ENCODE data around the gene MED29.

MED29 gene

GRCh38 chr19:39347332-39348164 is 43.6 kb upstream of the MED29 start:
- no peak for TF ChIP-seq CEBPB (IDR thresholded peaks at IDR 0.05)
- TF ChIP-seq TCF12 (IDR thresholded peaks at IDR 0.05; ENCODE audit: low read depth), result no peak
- no peak for TF ChIP-seq FOXM1 (IDR thresholded peaks at IDR 0.05; ENCODE audit: borderline replicate concordance, low read depth)
- TF ChIP-seq, protein P1, sequence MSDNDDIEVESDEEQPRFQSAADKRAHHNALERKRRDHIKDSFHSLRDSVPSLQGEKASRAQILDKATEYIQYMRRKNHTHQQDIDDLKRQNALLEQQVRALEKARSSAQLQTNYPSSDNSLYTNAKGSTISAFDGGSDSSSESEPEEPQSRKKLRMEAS (IDR thresholded peaks at IDR 0.05), result no peak
- TF ChIP-seq NFIC (IDR thresholded peaks at IDR 0.05), result no peak
- TF ChIP-seq EGR1 (IDR thresholded peaks at IDR 0.05), result no peak
- TF ChIP-seq, protein P2, sequence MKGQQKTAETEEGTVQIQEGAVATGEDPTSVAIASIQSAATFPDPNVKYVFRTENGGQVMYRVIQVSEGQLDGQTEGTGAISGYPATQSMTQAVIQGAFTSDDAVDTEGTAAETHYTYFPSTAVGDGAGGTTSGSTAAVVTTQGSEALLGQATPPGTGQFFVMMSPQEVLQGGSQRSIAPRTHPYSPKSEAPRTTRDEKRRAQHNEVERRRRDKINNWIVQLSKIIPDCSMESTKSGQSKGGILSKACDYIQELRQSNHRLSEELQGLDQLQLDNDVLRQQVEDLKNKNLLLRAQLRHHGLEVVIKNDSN (IDR thresholded peaks at IDR 0.05), result no peak
- no peak for TF ChIP-seq EP300 (IDR thresholded peaks at IDR 0.05; ENCODE audit: borderline replicate concordance)
- TF ChIP-seq CREB1 (IDR thresholded peaks at IDR 0.05; ENCODE audit: low read depth), result no peak
- no peak for TF ChIP-seq ZBTB7A (IDR thresholded peaks at IDR 0.05; ENCODE audit: low read depth)
- no peak for TF ChIP-seq TAF1 (IDR thresholded peaks at IDR 0.05; ENCODE audit: low read depth)
- TF ChIP-seq, protein P3, sequence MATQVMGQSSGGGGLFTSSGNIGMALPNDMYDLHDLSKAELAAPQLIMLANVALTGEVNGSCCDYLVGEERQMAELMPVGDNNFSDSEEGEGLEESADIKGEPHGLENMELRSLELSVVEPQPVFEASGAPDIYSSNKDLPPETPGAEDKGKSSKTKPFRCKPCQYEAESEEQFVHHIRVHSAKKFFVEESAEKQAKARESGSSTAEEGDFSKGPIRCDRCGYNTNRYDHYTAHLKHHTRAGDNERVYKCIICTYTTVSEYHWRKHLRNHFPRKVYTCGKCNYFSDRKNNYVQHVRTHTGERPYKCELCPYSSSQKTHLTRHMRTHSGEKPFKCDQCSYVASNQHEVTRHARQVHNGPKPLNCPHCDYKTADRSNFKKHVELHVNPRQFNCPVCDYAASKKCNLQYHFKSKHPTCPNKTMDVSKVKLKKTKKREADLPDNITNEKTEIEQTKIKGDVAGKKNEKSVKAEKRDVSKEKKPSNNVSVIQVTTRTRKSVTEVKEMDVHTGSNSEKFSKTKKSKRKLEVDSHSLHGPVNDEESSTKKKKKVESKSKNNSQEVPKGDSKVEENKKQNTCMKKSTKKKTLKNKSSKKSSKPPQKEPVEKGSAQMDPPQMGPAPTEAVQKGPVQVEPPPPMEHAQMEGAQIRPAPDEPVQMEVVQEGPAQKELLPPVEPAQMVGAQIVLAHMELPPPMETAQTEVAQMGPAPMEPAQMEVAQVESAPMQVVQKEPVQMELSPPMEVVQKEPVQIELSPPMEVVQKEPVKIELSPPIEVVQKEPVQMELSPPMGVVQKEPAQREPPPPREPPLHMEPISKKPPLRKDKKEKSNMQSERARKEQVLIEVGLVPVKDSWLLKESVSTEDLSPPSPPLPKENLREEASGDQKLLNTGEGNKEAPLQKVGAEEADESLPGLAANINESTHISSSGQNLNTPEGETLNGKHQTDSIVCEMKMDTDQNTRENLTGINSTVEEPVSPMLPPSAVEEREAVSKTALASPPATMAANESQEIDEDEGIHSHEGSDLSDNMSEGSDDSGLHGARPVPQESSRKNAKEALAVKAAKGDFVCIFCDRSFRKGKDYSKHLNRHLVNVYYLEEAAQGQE (IDR thresholded peaks at IDR 0.05; ENCODE audit: low read depth), result no peak
- no peak for TF ChIP-seq YY1 (IDR thresholded peaks at IDR 0.05; ENCODE audit: low read depth)

DNA sequence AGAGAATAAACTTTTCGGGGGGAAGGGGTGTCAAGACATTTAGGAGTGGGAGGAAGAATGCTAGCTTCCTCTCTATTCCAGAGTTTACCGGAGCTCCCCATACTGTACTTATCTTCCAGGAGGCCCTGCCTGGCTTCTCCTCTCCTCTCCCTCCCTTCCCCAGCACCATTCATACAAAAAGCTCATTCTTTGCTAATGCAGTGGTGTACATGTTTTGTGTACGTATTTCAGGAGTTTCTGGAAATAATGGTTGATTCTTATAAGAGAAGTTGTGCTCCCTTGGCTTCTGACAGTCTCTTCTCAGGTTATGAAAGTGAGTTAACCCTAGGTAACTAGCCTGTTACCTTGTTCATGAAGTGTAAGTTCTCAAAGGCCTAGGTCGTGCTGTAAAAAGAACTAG is 41.9 kb upstream of the MED29 start:
- TF ChIP-seq NFIC (IDR thresholded peaks at IDR 0.05), result no peak
- TF ChIP-seq TEAD4 (IDR thresholded peaks at IDR 0.05), result no peak
- no peak for TF ChIP-seq TAF1 (IDR thresholded peaks at IDR 0.05; ENCODE audit: low read depth)
- TF ChIP-seq CEBPB (IDR thresholded peaks at IDR 0.05), result no peak
- TF ChIP-seq ZBTB7A (IDR thresholded peaks at IDR 0.05; ENCODE audit: low read depth), result no peak
- no peak for TF ChIP-seq FOXM1 (IDR thresholded peaks at IDR 0.05; ENCODE audit: borderline replicate concordance, low read depth)

DNA sequence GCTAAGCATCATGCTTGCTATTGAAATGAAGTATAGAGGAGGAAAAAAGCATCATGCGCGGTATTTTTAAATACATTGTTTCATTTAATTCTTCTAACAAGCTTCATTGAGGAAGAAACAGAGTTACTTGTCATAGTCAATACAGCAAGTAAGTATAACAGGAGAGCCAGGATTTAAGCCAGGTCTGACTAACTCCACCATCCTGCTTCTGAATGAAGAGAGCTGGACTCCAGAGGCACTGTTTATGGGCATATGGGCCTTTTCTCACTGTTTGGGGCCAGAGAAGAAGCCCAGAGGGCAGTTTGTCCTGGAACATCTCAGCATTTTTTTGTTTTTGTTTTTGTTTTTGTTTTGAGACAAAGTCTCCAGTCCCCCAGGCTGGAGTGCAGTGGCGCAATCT is 41.0 kb upstream of the MED29 start:
- TF ChIP-seq RAD21 (IDR thresholded peaks at IDR 0.05; ENCODE audit: low read depth), result no peak
- no peak for TF ChIP-seq EP300 (IDR thresholded peaks at IDR 0.05; ENCODE audit: borderline replicate concordance)
- TF ChIP-seq TEAD4 (IDR thresholded peaks at IDR 0.05), result no peak
- no peak for TF ChIP-seq FOXM1 (IDR thresholded peaks at IDR 0.05; ENCODE audit: borderline replicate concordance, low read depth)
- TF ChIP-seq, protein P2 (IDR thresholded peaks at IDR 0.05), result no peak
- TF ChIP-seq, protein P1 (IDR thresholded peaks at IDR 0.05), result no peak
- TF ChIP-seq ZBTB7A (IDR thresholded peaks at IDR 0.05; ENCODE audit: low read depth), result no peak
- no peak for TF ChIP-seq CREB1 (IDR thresholded peaks at IDR 0.05; ENCODE audit: low read depth)
- no peak for TF ChIP-seq NFIC (IDR thresholded peaks at IDR 0.05)
- TF ChIP-seq YY1 (IDR thresholded peaks at IDR 0.05; ENCODE audit: low read depth), result no peak
- TF ChIP-seq, protein P3 (IDR thresholded peaks at IDR 0.05; ENCODE audit: low read depth), result no peak
- TF ChIP-seq TAF1 (IDR thresholded peaks at IDR 0.05; ENCODE audit: low read depth), result no peak
- no peak for TF ChIP-seq TCF12 (IDR thresholded peaks at IDR 0.05; ENCODE audit: low read depth)
- TF ChIP-seq EGR1 (IDR thresholded peaks at IDR 0.05), result no peak
- TF ChIP-seq CEBPB (IDR thresholded peaks at IDR 0.05), result no peak

GRCh38 chr19:39351537-39352064 is 39.6 kb upstream of the MED29 start:
- TF ChIP-seq, protein P2 (IDR thresholded peaks at IDR 0.05), result no peak
- no peak for TF ChIP-seq FOXM1 (IDR thresholded peaks at IDR 0.05; ENCODE audit: borderline replicate concordance, low read depth)
- TF ChIP-seq CREB1 (IDR thresholded peaks at IDR 0.05; ENCODE audit: low read depth), result no peak
- no peak for TF ChIP-seq TEAD4 (IDR thresholded peaks at IDR 0.05)

All from Ishikawa (cell line).